Spleen (tissue), 11 donors: ENCODE data around the gene STIL. TPM values are rescaled to one million over a fixed set of nuclear protein-coding genes. Genes with fewer than 3 reads are reported as not detected.

Experiments
- DNase-seq: peaks from one replicate; pipeline ENCODE4 v3.0.0-alpha.2; 2020
- H3K27ac ChIP-seq, 8 donors: fragments of 200-600 bp; sonication (generic) in 7 of 8; 1 replicate in 4 of 8; 2 replicates in 4 of 8; pipeline versions ENCODE4 v1.5.0 to v1.8.0; 2016 to 2021; ENCODE audit warnings: inconsistent platforms in 4 of 8, mild to moderate bottlenecking in 4 of 8, moderate library complexity in 1 of 8
- H3K27me3 ChIP-seq, 7 donors: fragments of 200-600 bp; sonication (generic) in 6 of 7; replicated peaks in 1 of 7; 1 replicate in 4 of 7; 2 replicates in 3 of 7; pipeline versions ENCODE4 v1.5.0 to v1.8.0; 2016 to 2021; ENCODE audit warnings: inconsistent platforms in 3 of 7, mild to moderate bottlenecking in 1 of 7
- H3K36me3 ChIP-seq, 6 donors: fragments of 200-600 bp; sonication (generic) in 5 of 6; 1 replicate in 4 of 6; 2 replicates in 2 of 6; pipeline versions ENCODE4 v1.5.0 to v1.8.0; 2016 to 2021; ENCODE audit warnings: inconsistent platforms in 2 of 6
- H3K4me1 ChIP-seq, 6 donors: fragments of 200-600 bp; sonication (generic) in 5 of 6; 1 replicate in 3 of 6; 2 replicates in 3 of 6; pipeline versions ENCODE4 v1.5.0 to v1.8.0; 2016 to 2021; ENCODE audit warnings: inconsistent platforms in 3 of 6
- H3K4me3 ChIP-seq, 8 donors: fragments of 200-600 bp; sonication (generic) in 7 of 8; 1 replicate in 4 of 8; 2 replicates in 4 of 8; pipeline versions ENCODE4 v1.5.0 to v1.8.0; 2016 to 2021; ENCODE audit warnings: inconsistent platforms in 4 of 8, mild to moderate bottlenecking in 4 of 8, moderate library complexity in 2 of 8
- H3K9me3 ChIP-seq, 8 donors: fragments of 200-600 bp; sonication (generic) in 7 of 8; 1 replicate in 4 of 8; 2 replicates in 4 of 8; pipeline versions ENCODE4 v1.5.0 to v1.8.0; 2016 to 2021; ENCODE audit warnings: inconsistent platforms in 4 of 8
- POLR2A ChIP-seq, 3 donors: fragments of 450-650 bp; IDR thresholded peaks; one replicate each; pipeline ENCODE4 v1.5.1; 2017; ENCODE audit warnings: antibody characterized with exemption in 3 of 3, mild to moderate bottlenecking in 1 of 3
- POLR2AphosphoS5 ChIP-seq, 3 donors: sonication (generic); formaldehyde crosslinking; IDR thresholded peaks; one replicate each; pipeline ENCODE4 v1.5.1; 2017; ENCODE audit warnings: antibody characterized with exemption in 3 of 3
- WGBS, 5 donors: extraction: QIAGEN DNeasy Blood & Tissue Kit in 3 of 5; methylation state at CpG; one replicate each; pipeline versions ENCODE4 v1.1.5 to v1.1.7; 2013 to 2018; 5-methylcytosine and 5-hydroxymethylcytosine counted together
- intact Hi-C: fragments of 100-400 bp; cut with DNase I; formaldehyde crosslinking; loops from one replicate; pipeline ENCODE4 v1.15.0; 2023; ENCODE audit warnings: low total_unique reads
- polyA plus RNA-seq, 3 donors: library from polyadenylated mRNA; stranded (reverse); fragments of 200-250 nt; gene quantifications; one replicate each; pipeline ENCODE4 v1.2.1, GENCODE V29; 2013
- total RNA-seq, 7 donors: library from RNA; depleted of rRNA in 3 of 7; stranded (reverse); fragments of >200 nt in 3 of 7; fragmentation: NEBNext Ultra II Directional in 4 of 7; extraction: Animal tissue kit (Norgen Biotek cat#: 25700) in 4 of 7; gene quantifications; one replicate each; pipeline versions ENCODE4 v1.1.0 to v1.2.1, GENCODE V29; 2016 to 2021
- TF ChIP-seq, protein P1 (sequence below), 11 experiments: fragments of 200-600 bp in 7 of 11; fragments of 450-650 bp in 4 of 11; sonication (generic) in 4 of 11; IDR thresholded peaks in 8 of 11; conservative IDR thresholded peaks in 3 of 11; 1 replicate in 7 of 11; 2 replicates in 4 of 11; pipeline versions ENCODE4 v1.4.0 to v1.8.0; 2016 to 2021; ENCODE audit warnings: antibody characterized with exemption in 11 of 11, inconsistent platforms in 4 of 11, mild to moderate bottlenecking in 1 of 11
- donor health status: healthy with polysubstance abuse.
- donor health status: DM: no; HTN: no; CAD: no; lungs with moderate emphysema.
- donor health status: DM: no; HTN: no; CAD: no.
- donor health status: Bipolar disorder and iron deficiency.
- donor health status: healthy.
- donor health status: DM: no; HTN: no; CAD: no.
- donor health status: DM: yes; HTN: yes; CAD: no.

Gene STIL
- total and polyA plus RNA-seq, 10 donors, result 0.54 to 8.1 (median 3.4) TPM

GRCh38 chr1:47257224-47257623 lies 56.7 kb downstream of the STIL start:
- H3K4me1 ChIP-seq, result no peaks in the 10 kb centered on the region
- H3K9me3 ChIP-seq, result no peaks in the 10 kb centered on the region
- TF ChIP-seq POLR2AphosphoS5 (IDR thresholded peaks at IDR 0.05) (no peak), POLR2A (IDR thresholded peaks at IDR 0.05) (no peak)
- TF ChIP-seq, protein P1, sequence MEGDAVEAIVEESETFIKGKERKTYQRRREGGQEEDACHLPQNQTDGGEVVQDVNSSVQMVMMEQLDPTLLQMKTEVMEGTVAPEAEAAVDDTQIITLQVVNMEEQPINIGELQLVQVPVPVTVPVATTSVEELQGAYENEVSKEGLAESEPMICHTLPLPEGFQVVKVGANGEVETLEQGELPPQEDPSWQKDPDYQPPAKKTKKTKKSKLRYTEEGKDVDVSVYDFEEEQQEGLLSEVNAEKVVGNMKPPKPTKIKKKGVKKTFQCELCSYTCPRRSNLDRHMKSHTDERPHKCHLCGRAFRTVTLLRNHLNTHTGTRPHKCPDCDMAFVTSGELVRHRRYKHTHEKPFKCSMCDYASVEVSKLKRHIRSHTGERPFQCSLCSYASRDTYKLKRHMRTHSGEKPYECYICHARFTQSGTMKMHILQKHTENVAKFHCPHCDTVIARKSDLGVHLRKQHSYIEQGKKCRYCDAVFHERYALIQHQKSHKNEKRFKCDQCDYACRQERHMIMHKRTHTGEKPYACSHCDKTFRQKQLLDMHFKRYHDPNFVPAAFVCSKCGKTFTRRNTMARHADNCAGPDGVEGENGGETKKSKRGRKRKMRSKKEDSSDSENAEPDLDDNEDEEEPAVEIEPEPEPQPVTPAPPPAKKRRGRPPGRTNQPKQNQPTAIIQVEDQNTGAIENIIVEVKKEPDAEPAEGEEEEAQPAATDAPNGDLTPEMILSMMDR (IDR thresholded peaks at IDR 0.05 in 8 of 11, conservative IDR thresholded peaks at IDR 0.05 in 3 of 11), result no peak
- H3K4me3 ChIP-seq, result no peak overlapping the region
- intact Hi-C loops, result no loop called here
- 36 to 55% (median 49%) methylated on average over 2 of the region's 2 CpGs for WGBS, 5 donors
- no peak overlapping the region for H3K27ac ChIP-seq
- no peaks in the 10 kb centered on the region for H3K27me3 ChIP-seq
- DNase-seq, result no peak
- H3K36me3 ChIP-seq, result peaks cover 0 to 57% (median 0%) of the 10 kb centered on the region in 6 donors

- Histone ChIP-seq H3K27ac (no peak overlapping the region), H3K27me3 (no peaks in the 10 kb centered on the region), H3K9me3 (no peaks in the 10 kb centered on the region), H3K4me1 (no peaks in the 10 kb centered on the region), H3K36me3 (peaks cover 0 to 36% (median 0%) of the 10 kb centered on the region in 6 donors), H3K4me3 (no peak overlapping the region)
- WGBS, 5 donors, result 96 to 98% (median 96%) methylated on average over 5 of the region's 5 CpGs
- no peak for DNase-seq
- TF ChIP-seq, protein P1 (IDR thresholded peaks at IDR 0.05 in 8 of 11, conservative IDR thresholded peaks at IDR 0.05 in 3 of 11), result no peak
- TF ChIP-seq POLR2A (IDR thresholded peaks at IDR 0.05) (no peak), POLR2AphosphoS5 (IDR thresholded peaks at IDR 0.05) (no peak)
- intact Hi-C loops, result no loop called here
These were observed 61.2 kb downstream of the STIL start for GRCh38 chr1:47252795-47253194.

- intact Hi-C loops, result no loop called here
- no peak overlapping the region for H3K27ac ChIP-seq
- WGBS, 5 donors, result 94 to 97% (median 96%) methylated on average over 1 of the region's 1 CpG
- H3K27me3 ChIP-seq, result no peaks in the 10 kb centered on the region
- no peak overlapping the region for H3K4me3 ChIP-seq
- peaks cover 0 to 31% (median 0%) of the 10 kb centered on the region in 6 donors for H3K36me3 ChIP-seq
- TF ChIP-seq, protein P1 (IDR thresholded peaks at IDR 0.05 in 8 of 11, conservative IDR thresholded peaks at IDR 0.05 in 3 of 11), result no peak
- TF ChIP-seq POLR2AphosphoS5 (IDR thresholded peaks at IDR 0.05), result no peak
- TF ChIP-seq POLR2A (IDR thresholded peaks at IDR 0.05), result no peak
- no peaks in the 10 kb centered on the region for H3K4me1 ChIP-seq
- H3K9me3 ChIP-seq, result no peaks in the 10 kb centered on the region
- DNase-seq, result no peak
These were observed 61.6 kb downstream of the STIL start for GRCh38 chr1:47252369-47252768.

DNA sequence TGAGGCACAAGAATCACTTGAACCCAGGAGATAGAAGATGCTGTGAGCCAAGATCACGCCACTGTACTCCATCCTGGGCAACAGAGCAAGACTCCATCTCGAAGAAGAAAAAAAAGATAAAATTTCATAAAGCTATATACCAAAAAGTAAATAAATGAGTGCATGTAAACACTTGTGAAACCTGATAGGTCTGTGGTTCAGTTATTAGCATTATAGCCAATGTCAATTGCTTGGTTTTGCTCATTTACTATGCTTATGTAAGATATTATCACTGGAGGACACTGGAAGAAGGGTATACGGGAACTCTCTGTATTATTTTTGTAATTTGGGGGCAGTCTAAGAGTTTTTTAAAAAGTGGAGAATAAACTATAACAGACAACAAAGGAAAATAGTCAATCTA lies 64.2 kb downstream of the STIL start:
- no peaks in the 10 kb centered on the region for H3K4me1 ChIP-seq
- intact Hi-C loops, result no loop called here
- DNase-seq, result no peak
- TF ChIP-seq POLR2AphosphoS5 (IDR thresholded peaks at IDR 0.05) (no peak), POLR2A (IDR thresholded peaks at IDR 0.05) (no peak)
- TF ChIP-seq, protein P1 (IDR thresholded peaks at IDR 0.05 in 8 of 11, conservative IDR thresholded peaks at IDR 0.05 in 3 of 11), result no peak
- 95 to 97% (median 95%) methylated on average over 3 of the region's 3 CpGs for WGBS, 5 donors
- H3K4me3 ChIP-seq, result no peak overlapping the region
- no peaks in the 10 kb centered on the region for H3K9me3 ChIP-seq
- peaks cover 0 to 19% (median 0%) of the 10 kb centered on the region in 6 donors for H3K36me3 ChIP-seq
- H3K27ac ChIP-seq, result no peak overlapping the region
- peaks cover 0 to 5% (median 0%) of the 10 kb centered on the region in 7 donors for H3K27me3 ChIP-seq
